Chondrocyte (in vitro differentiated cells): ENCODE measurements around the gene DNAJC7. TPM values are rescaled to one million over a fixed set of nuclear protein-coding genes. Genes with fewer than 3 reads are reported as not detected.

Experiments used
- DNase-seq: peaks from one replicate; pipeline ENCODE4 v3.0.0; 2021; ENCODE audit warnings: mixed read lengths, low spot score
- H3K27ac Mint-ChIP-seq: one replicate; pipeline ENCODE4 v1.8.0; 2021; ENCODE audit warnings: mild to moderate bottlenecking, moderate library complexity, mixed read lengths; ENCODE audit not compliant: unreplicated experiment
- H3K27me3 Mint-ChIP-seq: 2 replicates; pipeline ENCODE4 v1.8.0; 2021; ENCODE audit warnings: low read depth, mixed read lengths
- H3K36me3 Mint-ChIP-seq: 2 replicates; pipeline ENCODE4 v1.8.0; 2021; ENCODE audit warnings: low read depth, mixed read lengths
- H3K4me1 Mint-ChIP-seq: 2 replicates; pipeline ENCODE4 v1.8.0; 2021; ENCODE audit warnings: low read depth, mild to moderate bottlenecking, mixed read lengths
- H3K4me3 Mint-ChIP-seq: one replicate; pipeline ENCODE4 v1.8.0; 2021; ENCODE audit warnings: mild to moderate bottlenecking, moderate library complexity, mixed read lengths; ENCODE audit not compliant: unreplicated experiment
- H3K9me3 Mint-ChIP-seq: 2 replicates; pipeline ENCODE4 v1.8.0; 2021; ENCODE audit warnings: low read depth, mixed read lengths
- total RNA-seq: library from RNA; stranded (reverse); gene quantifications from 3 replicates; pipeline ENCODE4 v1.2.1, GENCODE V29; 2021
- TF ChIP-seq, protein P1 (sequence below): fragments of 200-600 bp; sonication (generic); IDR thresholded peaks from 2 replicates; pipeline ENCODE4 v1.5.0; 2021; ENCODE audit warnings: antibody characterized with exemption, mild to moderate bottlenecking, moderate library complexity

The DNAJC7 gene
- total RNA-seq, 1 donor from 2014 or later, result 51.2 TPM

DNA sequence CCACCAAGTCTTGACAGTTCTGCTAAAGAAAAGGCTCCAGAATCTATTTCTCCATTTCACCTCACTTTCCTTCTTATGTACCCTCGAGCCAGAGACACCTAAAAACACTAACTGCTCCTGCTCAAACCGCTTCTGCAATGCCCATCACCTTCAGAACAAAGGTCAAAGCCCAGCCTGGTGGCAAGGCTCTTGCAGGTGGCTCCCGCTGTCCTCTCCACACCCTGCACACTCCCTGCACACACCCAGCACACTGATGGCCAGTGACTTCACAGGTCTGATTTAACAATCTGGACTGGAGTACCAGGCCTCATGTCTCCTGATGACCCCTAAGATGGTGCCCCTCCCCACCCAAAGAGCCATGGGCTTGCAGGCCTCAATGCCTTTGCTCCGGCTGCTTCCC is 43.0 kb upstream of the DNAJC7 start:
- Mint-ChIP-seq H3K4me1 (no peaks in the 10 kb centered on the region), H3K27ac (no peak overlapping the region), H3K36me3 (no peaks in the 10 kb centered on the region), H3K4me3 (no peak overlapping the region), H3K27me3 (peaks cover 2% of the 10 kb centered on the region), H3K9me3 (no peaks in the 10 kb centered on the region)
- no peak for DNase-seq
- TF ChIP-seq, protein P1, sequence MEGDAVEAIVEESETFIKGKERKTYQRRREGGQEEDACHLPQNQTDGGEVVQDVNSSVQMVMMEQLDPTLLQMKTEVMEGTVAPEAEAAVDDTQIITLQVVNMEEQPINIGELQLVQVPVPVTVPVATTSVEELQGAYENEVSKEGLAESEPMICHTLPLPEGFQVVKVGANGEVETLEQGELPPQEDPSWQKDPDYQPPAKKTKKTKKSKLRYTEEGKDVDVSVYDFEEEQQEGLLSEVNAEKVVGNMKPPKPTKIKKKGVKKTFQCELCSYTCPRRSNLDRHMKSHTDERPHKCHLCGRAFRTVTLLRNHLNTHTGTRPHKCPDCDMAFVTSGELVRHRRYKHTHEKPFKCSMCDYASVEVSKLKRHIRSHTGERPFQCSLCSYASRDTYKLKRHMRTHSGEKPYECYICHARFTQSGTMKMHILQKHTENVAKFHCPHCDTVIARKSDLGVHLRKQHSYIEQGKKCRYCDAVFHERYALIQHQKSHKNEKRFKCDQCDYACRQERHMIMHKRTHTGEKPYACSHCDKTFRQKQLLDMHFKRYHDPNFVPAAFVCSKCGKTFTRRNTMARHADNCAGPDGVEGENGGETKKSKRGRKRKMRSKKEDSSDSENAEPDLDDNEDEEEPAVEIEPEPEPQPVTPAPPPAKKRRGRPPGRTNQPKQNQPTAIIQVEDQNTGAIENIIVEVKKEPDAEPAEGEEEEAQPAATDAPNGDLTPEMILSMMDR, result no peak

DNA sequence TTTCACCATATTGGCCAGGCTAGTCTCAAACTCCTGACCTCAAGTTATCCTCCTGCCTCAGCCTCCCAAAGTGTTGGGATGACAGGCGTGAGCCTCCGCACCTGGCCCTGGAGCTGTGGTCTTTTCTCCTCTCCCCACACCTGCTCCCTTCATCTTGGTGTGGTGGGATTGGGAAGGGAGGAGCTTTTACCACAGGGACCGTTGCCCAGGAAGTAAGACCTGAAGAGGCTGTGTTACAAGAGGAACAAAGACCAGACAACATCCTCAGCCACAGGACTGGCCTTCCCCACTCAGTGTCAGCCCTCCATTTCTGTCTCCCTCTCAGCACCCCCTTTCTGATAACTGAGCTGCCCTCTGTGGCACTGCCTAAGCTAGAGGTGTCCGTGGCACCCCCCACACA is 42.6 kb upstream of the DNAJC7 start:
- H3K27me3 Mint-ChIP-seq, result peaks cover 7% of the 10 kb centered on the region
- DNase-seq, result no peak
- no peaks in the 10 kb centered on the region for H3K4me1 Mint-ChIP-seq
- no peak overlapping the region for H3K4me3 Mint-ChIP-seq
- H3K9me3 Mint-ChIP-seq, result no peaks in the 10 kb centered on the region
- no peaks in the 10 kb centered on the region for H3K36me3 Mint-ChIP-seq
- H3K27ac Mint-ChIP-seq, result no peak overlapping the region
- TF ChIP-seq, protein P1, result no peak

DNA sequence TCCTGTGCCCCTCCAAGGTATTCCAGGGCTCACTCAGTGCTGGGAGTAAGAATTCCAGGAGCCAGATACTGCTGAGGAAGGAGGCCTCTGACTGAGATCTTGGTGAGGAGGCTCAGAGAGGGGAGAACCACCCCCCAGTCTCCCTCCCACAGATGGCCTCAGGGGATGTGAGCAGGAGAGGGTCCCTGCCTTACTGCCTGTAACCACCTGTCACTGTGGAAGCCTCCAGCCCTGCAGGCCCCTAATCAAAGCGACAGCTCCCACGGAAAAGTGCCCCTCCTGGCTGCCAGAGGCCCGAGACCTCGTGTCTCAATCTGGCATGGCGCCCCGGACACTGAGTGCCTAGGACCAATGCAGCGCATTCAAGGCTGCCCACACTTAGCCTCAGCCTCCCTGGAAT is 40.8 kb upstream of the DNAJC7 start:
- Mint-ChIP-seq H3K4me1 (no peaks in the 10 kb centered on the region), H3K27ac (no peak overlapping the region), H3K4me3 (no peak overlapping the region)

DNA sequence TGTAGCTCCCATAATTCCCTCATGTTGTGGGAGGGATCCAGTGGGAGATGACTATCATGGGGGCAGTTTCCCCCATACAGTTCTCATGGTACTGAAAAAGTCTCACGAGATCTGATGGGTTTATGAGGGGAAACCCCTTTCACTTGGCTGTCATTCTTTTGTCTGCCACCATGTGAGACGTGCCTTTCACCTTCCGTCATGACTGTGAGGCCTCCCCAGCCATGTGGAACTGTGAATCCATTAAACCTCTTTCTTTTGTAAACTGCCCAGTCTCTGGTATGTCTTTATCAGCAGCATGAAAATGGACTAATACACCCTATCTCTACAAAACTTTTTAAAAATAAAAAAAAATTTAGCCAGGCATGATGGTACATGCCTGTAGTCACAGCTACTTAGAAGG is 39.4 kb upstream of the DNAJC7 start:
- H3K27me3 Mint-ChIP-seq, result peaks cover 24% of the 10 kb centered on the region
- no peaks in the 10 kb centered on the region for H3K36me3 Mint-ChIP-seq
- H3K27ac Mint-ChIP-seq, result no peak overlapping the region
- TF ChIP-seq, protein P1, result no peak
- DNase-seq, result no peak
- no peaks in the 10 kb centered on the region for H3K4me1 Mint-ChIP-seq
- H3K4me3 Mint-ChIP-seq, result no peak overlapping the region
- H3K9me3 Mint-ChIP-seq, result no peaks in the 10 kb centered on the region

More for the DNA sequence above, 40.8 kb upstream of the DNAJC7 start:
- no peaks in the 10 kb centered on the region for H3K9me3 Mint-ChIP-seq
- H3K36me3 Mint-ChIP-seq, result no peaks in the 10 kb centered on the region
- TF ChIP-seq, protein P1, result no peak
- no peak for DNase-seq
- peaks cover 17% of the 10 kb centered on the region for H3K27me3 Mint-ChIP-seq

DNA sequence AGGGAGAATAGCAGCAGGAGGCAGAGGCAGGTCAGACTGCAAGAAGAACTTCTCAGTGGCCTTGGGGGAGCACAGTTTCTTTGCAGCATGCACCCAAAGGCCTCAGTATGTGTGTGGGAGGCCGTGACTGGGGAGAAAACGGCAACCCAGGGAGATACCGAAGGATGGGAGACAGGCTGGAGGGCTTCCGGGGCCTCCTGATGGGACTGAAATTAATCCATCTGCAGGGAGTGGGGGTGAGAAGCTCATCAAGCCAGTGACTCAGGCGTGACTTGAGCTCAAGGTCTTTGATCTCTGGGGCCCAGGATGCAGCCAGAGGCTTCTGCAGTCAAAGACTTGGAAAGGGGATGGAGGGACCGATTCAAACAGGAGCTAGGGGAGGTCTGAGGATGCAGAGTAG is 38.3 kb upstream of the DNAJC7 start:
- peaks cover 26% of the 10 kb centered on the region for H3K27me3 Mint-ChIP-seq
- no peak for DNase-seq
- H3K4me3 Mint-ChIP-seq, result no peak overlapping the region
- TF ChIP-seq, protein P1, result no peak
- H3K36me3 Mint-ChIP-seq, result no peaks in the 10 kb centered on the region
- no peak overlapping the region for H3K27ac Mint-ChIP-seq
- no peaks in the 10 kb centered on the region for H3K9me3 Mint-ChIP-seq
- H3K4me1 Mint-ChIP-seq, result peaks cover 5% of the 10 kb centered on the region
